Tongue (tissue), 2 donors: Measurements from ENCODE around the gene NUTM2B. TPM values are rescaled to one million over a fixed set of nuclear protein-coding genes. Genes with fewer than 3 reads are reported as not detected.
"Not testable (repeated sequence)": the region's sequence is repeated elsewhere in the genome, so short reads cannot be mapped to it uniquely, and the experiment has no call there.

ENCODE experiments used
- DNase-seq: peaks from one replicate; pipeline ENCODE4 v3.0.0-alpha.2; 2015
- total RNA-seq: library from RNA; depleted of rRNA; stranded (reverse); fragments of >200 nt; gene quantifications from one replicate; pipeline ENCODE4 v1.2.3, GENCODE V29; 2014

NUTM2B gene
- total RNA-seq, result 0.10 TPM

- not testable (repeated sequence) for DNase-seq
These were observed at the start of gene NUTM2B for GRCh38 chr10:79702927-79703326. TSS of gene NUTM2B (plus strand) at chr10:79703227. CDS start at chr10:79703610, 383 bp downstream.

- DNase-seq, result not testable (repeated sequence)
These were observed 39.7 kb upstream of the NUTM2B start for GRCh38 chr10:79663287-79663686.

- DNase-seq, result not testable (repeated sequence)
These were observed 38.3 kb upstream of the NUTM2B start for GRCh38 chr10:79664686-79665085.

- DNase-seq, result not testable (repeated sequence)
These were observed 33.7 kb upstream of the NUTM2B start for GRCh38 chr10:79669248-79669788.

- not testable (repeated sequence) for DNase-seq
These were observed 28.1 kb upstream of the NUTM2B start for GRCh38 chr10:79674878-79675277.

GRCh38 chr10:79683026-79683883 is 19.8 kb upstream of the NUTM2B start:
- not testable (repeated sequence) for DNase-seq

GRCh38 chr10:79683884-79684720 is 18.9 kb upstream of the NUTM2B start:
- not testable (repeated sequence) for DNase-seq

GRCh38 chr10:79685044-79685685 is 17.9 kb upstream of the NUTM2B start:
- DNase-seq, result not testable (repeated sequence)

GRCh38 chr10:79686595-79686994 is 16.4 kb upstream of the NUTM2B start:
- not testable (repeated sequence) for DNase-seq

GRCh38 chr10:79687406-79688150 is 15.4 kb upstream of the NUTM2B start:
- not testable (repeated sequence) for DNase-seq

GRCh38 chr10:79688798-79689197 is 14.2 kb upstream of the NUTM2B start:
- not testable (repeated sequence) for DNase-seq

- DNase-seq, result not testable (repeated sequence)
These were observed 6.4 kb upstream of the NUTM2B start for GRCh38 chr10:79696596-79696995.

GRCh38 chr10:79697141-79697540 is 5.9 kb upstream of the NUTM2B start:
- DNase-seq, result not testable (repeated sequence)

GRCh38 chr10:79700381-79700944 is 2.6 kb upstream of the NUTM2B start:
- not testable (repeated sequence) for DNase-seq

- DNase-seq, result not testable (repeated sequence)
These were observed 4.0 kb downstream of the NUTM2B start for GRCh38 chr10:79707017-79707416.

GRCh38 chr10:79714976-79715375 is 11.9 kb downstream of the NUTM2B start:
- DNase-seq, result not testable (repeated sequence)

- DNase-seq, result not testable (repeated sequence)
These were observed 14.0 kb downstream of the NUTM2B start for GRCh38 chr10:79716917-79717579.

GRCh38 chr10:79720000-79720399 is 17.0 kb downstream of the NUTM2B start:
- DNase-seq, result not testable (repeated sequence)

GRCh38 chr10:79726620-79727019 is 23.6 kb downstream of the NUTM2B start:
- DNase-seq, result not testable (repeated sequence)

- not testable (repeated sequence) for DNase-seq
These were observed 41.8 kb downstream of the NUTM2B start for GRCh38 chr10:79744844-79745243.
